ENCODE data around the gene GPR85.

Gene GPR85

GRCh38 chr7:113076703-113077102 lies 9.9 kb downstream of the GPR85 start:
- no peak for TF ChIP-seq CTCF (IDR thresholded peaks at IDR 0.05)

GRCh38 chr7:113071465-113071864 lies 15.2 kb downstream of the GPR85 start:
- TF ChIP-seq CTCF (IDR thresholded peaks at IDR 0.05), result no peak

GRCh38 chr7:113062499-113062898 lies 24.1 kb downstream of the GPR85 start:
- no peak for TF ChIP-seq CTCF (IDR thresholded peaks at IDR 0.05)

- TF ChIP-seq CTCF (IDR thresholded peaks at IDR 0.05), result no peak
Measured at GRCh38 chr7:113060100-113060499, 26.5 kb downstream of the GPR85 start.

- TF ChIP-seq CTCF (IDR thresholded peaks at IDR 0.05), result no peak
Measured at GRCh38 chr7:113054938-113055337, 31.7 kb downstream of the GPR85 start.

- TF ChIP-seq CTCF (IDR thresholded peaks at IDR 0.05), result no peak
Measured at GRCh38 chr7:113046453-113046852, 40.2 kb downstream of the GPR85 start.

- TF ChIP-seq CTCF (IDR thresholded peaks at IDR 0.05), result no peak
Measured at GRCh38 chr7:113045379-113045778, 41.2 kb downstream of the GPR85 start.

- TF ChIP-seq CTCF (IDR thresholded peaks at IDR 0.05), result no peak
Measured at GRCh38 chr7:113044394-113044793, 42.2 kb downstream of the GPR85 start.
